HCT116 (cell line): Measurements from ENCODE around the gene HIRA. TPM values are rescaled to one million over a fixed set of nuclear protein-coding genes. Genes with fewer than 3 reads are reported as not detected.
"Not testable (repeated sequence)": the region's sequence is repeated elsewhere in the genome, so short reads cannot be mapped to it uniquely, and the experiment has no call there.

ENCODE experiments used
- ATAC-seq: fragments of 200-7000 bp; cut with Tn5 transposase; 2 replicates; pipeline ENCODE4 v1.9.1; 2020; ENCODE audit warnings: mild to moderate bottlenecking, moderate library complexity
- BruUV-seq: library from RNA; stranded (reverse); fragments of 400-500 nt; replicated peaks from 2 replicates; lab custom pipeline; 2021; lab: Mats Ljungman, UMichigan
- CTCF ChIA-PET: fragments of 300-600 bp; sonication (Branson Sonifier 250); formaldehyde crosslinking; loops from one replicate; lab custom pipeline; 2021; ENCODE audit warnings: antibody characterized with exemption; lab: Charles Lee
- POLR2A ChIA-PET: fragments of 300-600, 350-600 bp; sonication (Branson Sonifier 250); formaldehyde crosslinking; loops from one replicate; lab custom pipeline; 2021; ENCODE audit warnings: antibody characterized with exemption; lab: Charles Lee
- RAD21 ChIA-PET, 2 experiments: fragments of 300-600 bp; sonication (Branson Sonifier 250); formaldehyde crosslinking; loops; one replicate each; lab custom pipeline; 2023; ENCODE audit warnings: low total read pairs in 2 of 2; ENCODE audit not compliant: uncharacterized antibody in 2 of 2, unreplicated experiment in 2 of 2, low non-redundant PET in 1 of 2; lab: Charles Lee
- DNase-seq: peaks from one replicate; pipeline ENCODE4 v3.0.0-alpha.2; 2010; ENCODE audit warnings: low read depth, low spot score
- H2AFZ ChIP-seq: fragments of 200-600 bp; shearing (Covaris generic), sonication (generic); 2 replicates; pipeline ENCODE4 v1.6.1; 2017; ENCODE audit warnings: low read depth, mixed run types, mixed read lengths, antibody characterized with exemption, low read length; ENCODE audit not compliant: poor library complexity, severe bottlenecking
- H3K27ac ChIP-seq: 2 replicates; pipeline ENCODE4 v1.5.1; 2012; ENCODE audit warnings: low read depth, low read length
- H3K27me3 ChIP-seq: fragments of 200-600 bp; sonication (generic); 2 replicates; pipeline ENCODE4 v1.6.1; 2016; ENCODE audit warnings: mixed run types, low read length, mixed read lengths; ENCODE audit not compliant: insufficient read depth
- H3K36me3 ChIP-seq, 2 experiments: fragments of 200-500 bp in 1 of 2; fragments of 200-600 bp in 1 of 2; sonication (Bioruptor generic) in 1 of 2; sonication (generic) in 1 of 2; 2 replicates each; pipeline versions ENCODE4 v1.5.1 to v1.6.1; 2014 to 2016; ENCODE audit warnings: low read length in 2 of 2, inconsistent platforms in 1 of 2, mixed read lengths in 1 of 2, mixed run types in 1 of 2; ENCODE audit not compliant: insufficient read depth in 2 of 2, control insufficient read depth in 1 of 2
- H3K4me1 ChIP-seq, 2 experiments: fragments of 200-600 bp in 1 of 2; sonication (generic) in 1 of 2; 2 replicates each; pipeline versions ENCODE4 v1.5.1 to v1.6.1; 2012 to 2017; ENCODE audit warnings: low read length in 2 of 2, inconsistent platforms in 1 of 2, mild to moderate bottlenecking in 1 of 2, mixed read lengths in 1 of 2, mixed run types in 1 of 2, moderate library complexity in 1 of 2; ENCODE audit not compliant: insufficient read depth in 2 of 2, control insufficient read depth in 1 of 2
- H3K4me2 ChIP-seq: fragments of 200-600 bp; sonication (generic); 2 replicates; pipeline ENCODE4 v1.6.1; 2017; ENCODE audit warnings: mixed run types, low read length, mixed read lengths
- H3K4me3 ChIP-seq, 2 experiments: fragments of 200-600 bp in 1 of 2; sonication (generic) in 1 of 2; replicated peaks in 1 of 2; 2 replicates each; pipeline ENCODE4 v1.5.1; 2011 to 2016; ENCODE audit warnings: low read length in 2 of 2, control low read depth in 1 of 2, low read depth in 1 of 2, mild to moderate bottlenecking in 1 of 2, mixed read lengths in 1 of 2, mixed run types in 1 of 2
- H3K79me2 ChIP-seq: fragments of 200-600 bp; sonication (generic); 2 replicates; pipeline ENCODE4 v1.6.1; 2017; ENCODE audit warnings: mild to moderate bottlenecking, mixed run types, low read length, moderate library complexity, mixed read lengths; ENCODE audit not compliant: insufficient read depth
- H3K9ac ChIP-seq: fragments of 200-600 bp; sonication (generic); 2 replicates; pipeline ENCODE4 v1.6.1; 2016; ENCODE audit warnings: low read length, mixed read lengths
- H3K9me2 ChIP-seq: fragments of 200-600 bp; sonication (generic), shearing (Covaris generic); 2 replicates; pipeline ENCODE4 v1.6.1; 2017; ENCODE audit warnings: mixed run types, mild to moderate bottlenecking, moderate library complexity; ENCODE audit not compliant: insufficient read depth
- H3K9me3 ChIP-seq, 2 experiments: fragments of 200-500 bp in 1 of 2; fragments of 200-600 bp in 1 of 2; sonication (Bioruptor generic) in 1 of 2; sonication (generic) in 1 of 2; 2 replicates each; pipeline ENCODE4 v1.6.1; 2014 to 2017; ENCODE audit warnings: low read length in 2 of 2, mixed read lengths in 2 of 2, inconsistent platforms in 1 of 2, low read depth in 1 of 2, mild to moderate bottlenecking in 1 of 2, mixed run types in 1 of 2, moderate library complexity in 1 of 2; ENCODE audit not compliant: control insufficient read depth in 1 of 2, insufficient read depth in 1 of 2
- H4K20me1 ChIP-seq: fragments of 200-600 bp; sonication (generic), shearing (Covaris generic); 2 replicates; pipeline ENCODE4 v1.6.1; 2017; ENCODE audit warnings: mixed run types, mild to moderate bottlenecking, moderate library complexity; ENCODE audit not compliant: insufficient read depth
- CBX3 ChIP-seq: IDR thresholded peaks from 2 replicates; pipeline ENCODE4 v1.6.1; 2012; ENCODE audit warnings: low read depth
- CEBPB ChIP-seq: IDR thresholded peaks from 2 replicates; pipeline ENCODE4 v1.6.1; 2012; ENCODE audit warnings: low read depth
- EZH2 ChIP-seq: fragments of 200-600 bp; sonication (generic); IDR thresholded peaks from 2 replicates; pipeline ENCODE4 v1.6.1; 2017; ENCODE audit warnings: antibody characterized with exemption, mixed run types
- EZH2phosphoT487 ChIP-seq: fragments of 200-600 bp; IDR thresholded peaks from 2 replicates; pipeline ENCODE4 v1.6.1; 2018; ENCODE audit warnings: antibody characterized with exemption, borderline replicate concordance
- JUND ChIP-seq: IDR thresholded peaks from 2 replicates; pipeline ENCODE4 v1.6.1; 2012
- POLR2A ChIP-seq: IDR thresholded peaks from 2 replicates; pipeline ENCODE4 v1.7.0; 2011; ENCODE audit warnings: borderline replicate concordance; ENCODE audit not compliant: insufficient read depth, insufficient read length; ENCODE audit errors: extremely low read depth
- SIN3A ChIP-seq: IDR thresholded peaks from 2 replicates; pipeline ENCODE4 v1.6.1; 2012; ENCODE audit warnings: low read depth
- SRF ChIP-seq: IDR thresholded peaks from 2 replicates; pipeline ENCODE4 v1.6.1; 2012; ENCODE audit warnings: low read depth
- TCF7L2 ChIP-seq: IDR thresholded peaks from 2 replicates; pipeline ENCODE4 v1.7.0; 2011; ENCODE audit warnings: borderline replicate concordance, inconsistent platforms; ENCODE audit not compliant: insufficient read depth, insufficient read length; ENCODE audit errors: extremely low read depth
- YY1 ChIP-seq: IDR thresholded peaks from 2 replicates; pipeline ENCODE4 v1.6.1; 2011; ENCODE audit warnings: low read length, low read depth, moderate library complexity, mild to moderate bottlenecking; ENCODE audit not compliant: insufficient replicate concordance; ENCODE audit errors: extremely low read depth
- ZFX ChIP-seq: fragments of 450-650 bp; IDR thresholded peaks from 2 replicates; pipeline ENCODE4 v1.6.1; 2017
- intact Hi-C: fragments of 100-400 bp; cut with micrococcal nuclease; formaldehyde crosslinking; loops from 2 replicates; pipeline ENCODE4 v1.10.0; 2022
- total RNA-seq: library from RNA; stranded (reverse); gene quantifications from one replicate; pipeline ENCODE4 v1.2.1, GENCODE V29; 2021; ENCODE audit not compliant: unreplicated experiment
- TF ChIP-seq, protein P1 (sequence below), 3 experiments: fragments of 200-600 bp in 1 of 3; sonication (generic) in 1 of 3; IDR thresholded peaks in 2 of 3; conservative IDR thresholded peaks in 1 of 3; 2 replicates each; pipeline ENCODE4 v1.5.1; 2012 to 2017; ENCODE audit warnings: low read depth in 2 of 3, low read length in 2 of 3, antibody characterized with exemption in 1 of 3, borderline replicate concordance in 1 of 3, control low read depth in 1 of 3, mild to moderate bottlenecking in 1 of 3, mixed read lengths in 1 of 3, mixed run types in 1 of 3, moderate library complexity in 1 of 3; ENCODE audit not compliant: insufficient read depth in 1 of 3
- TF ChIP-seq, protein P2 (sequence below): IDR thresholded peaks from 2 replicates; pipeline ENCODE4 v1.6.1; 2012

Gene HIRA
- total RNA-seq, 1 experiment from 2014 or later, result 30.6 TPM

DNA sequence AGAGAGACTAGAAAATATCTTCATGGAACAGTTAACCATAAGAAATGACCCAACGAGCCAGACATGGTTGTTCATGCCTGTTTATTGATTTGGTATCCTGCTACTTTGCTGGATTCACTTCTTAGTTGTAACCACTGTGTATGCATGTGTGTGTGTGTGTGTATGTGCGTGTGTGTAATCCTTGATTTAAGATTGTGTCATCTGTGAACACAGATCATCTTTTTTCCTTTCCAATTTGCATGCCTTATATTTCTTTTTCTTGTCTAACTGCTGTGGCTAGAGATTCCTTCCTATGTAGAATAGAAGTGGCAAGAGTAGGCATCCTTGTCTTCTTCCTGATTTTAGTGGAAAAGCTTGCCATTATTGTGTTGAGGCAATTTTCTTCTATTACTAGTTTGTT, 123.7 kb downstream of the HIRA start:
- no peak for ATAC-seq
- Histone ChIP-seq H3K27me3 (no peaks in the 10 kb centered on the region), H4K20me1 (no peaks in the 10 kb centered on the region), H3K4me2 (no peak overlapping the region), H3K9me3 (no peaks in the 10 kb centered on the region), H3K36me3 (no peaks in the 10 kb centered on the region), H3K79me2 (no peaks in the 10 kb centered on the region), H3K9me2 (no peaks in the 10 kb centered on the region), H3K9ac (no peak overlapping the region), H2AFZ (no peak overlapping the region), H3K4me1 (no peaks in the 10 kb centered on the region), H3K27ac (no peak overlapping the region), H3K4me3 (no peak overlapping the region)
- CTCF ChIA-PET, result no interaction called here
- intact Hi-C loops, result no loop called here
- TF ChIP-seq EZH2phosphoT487 (no peak), SRF (no peak), JUND (no peak), CEBPB (no peak), ZFX (no peak), CBX3 (no peak), SIN3A (no peak), EZH2 (no peak), POLR2A (no peak), YY1 (no peak), TCF7L2 (no peak)
- TF ChIP-seq, protein P1, sequence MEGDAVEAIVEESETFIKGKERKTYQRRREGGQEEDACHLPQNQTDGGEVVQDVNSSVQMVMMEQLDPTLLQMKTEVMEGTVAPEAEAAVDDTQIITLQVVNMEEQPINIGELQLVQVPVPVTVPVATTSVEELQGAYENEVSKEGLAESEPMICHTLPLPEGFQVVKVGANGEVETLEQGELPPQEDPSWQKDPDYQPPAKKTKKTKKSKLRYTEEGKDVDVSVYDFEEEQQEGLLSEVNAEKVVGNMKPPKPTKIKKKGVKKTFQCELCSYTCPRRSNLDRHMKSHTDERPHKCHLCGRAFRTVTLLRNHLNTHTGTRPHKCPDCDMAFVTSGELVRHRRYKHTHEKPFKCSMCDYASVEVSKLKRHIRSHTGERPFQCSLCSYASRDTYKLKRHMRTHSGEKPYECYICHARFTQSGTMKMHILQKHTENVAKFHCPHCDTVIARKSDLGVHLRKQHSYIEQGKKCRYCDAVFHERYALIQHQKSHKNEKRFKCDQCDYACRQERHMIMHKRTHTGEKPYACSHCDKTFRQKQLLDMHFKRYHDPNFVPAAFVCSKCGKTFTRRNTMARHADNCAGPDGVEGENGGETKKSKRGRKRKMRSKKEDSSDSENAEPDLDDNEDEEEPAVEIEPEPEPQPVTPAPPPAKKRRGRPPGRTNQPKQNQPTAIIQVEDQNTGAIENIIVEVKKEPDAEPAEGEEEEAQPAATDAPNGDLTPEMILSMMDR (IDR thresholded peaks at IDR 0.05 in 2 of 3, conservative IDR thresholded peaks at IDR 0.05 in 1 of 3; ENCODE audit: borderline replicate concordance in 1 of 3, insufficient read depth in 1 of 3, low read depth in 2 of 3, low read length in 2 of 3), result no peak
- TF ChIP-seq, protein P2, sequence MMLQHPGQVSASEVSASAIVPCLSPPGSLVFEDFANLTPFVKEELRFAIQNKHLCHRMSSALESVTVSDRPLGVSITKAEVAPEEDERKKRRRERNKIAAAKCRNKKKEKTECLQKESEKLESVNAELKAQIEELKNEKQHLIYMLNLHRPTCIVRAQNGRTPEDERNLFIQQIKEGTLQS, result no peak
- DNase-seq, result no peak
- POLR2A ChIA-PET, result no interaction called here
- BruUV-seq, result no TSS peak
- RAD21 ChIA-PET, result no interaction called here

DNA sequence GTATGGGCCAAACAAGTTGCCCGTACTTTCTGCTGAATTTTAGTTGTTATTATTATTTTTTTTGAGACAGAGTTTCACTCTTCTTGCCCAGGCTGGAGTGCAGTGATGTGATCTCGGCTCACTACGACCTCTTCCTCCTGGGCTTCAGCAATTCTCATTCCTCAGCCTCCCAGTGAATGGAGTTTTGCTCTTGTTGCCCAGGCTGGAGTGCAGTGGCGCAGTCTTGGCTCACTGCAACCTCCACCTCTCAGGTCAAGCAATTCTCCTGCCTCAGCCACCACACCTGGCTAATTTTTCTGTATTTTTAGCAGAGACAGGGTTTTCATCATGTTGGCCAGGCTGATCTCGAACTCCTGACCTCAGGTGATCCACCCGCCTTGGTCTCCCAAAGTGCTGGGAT, 125.0 kb downstream of the HIRA start:
- POLR2A ChIA-PET, H3K4me3 ChIP-seq, H3K79me2 ChIP-seq, H2AFZ ChIP-seq, RAD21 ChIA-PET, H3K27me3 ChIP-seq, ATAC-seq, H3K9ac ChIP-seq, H3K9me3 ChIP-seq, CTCF ChIA-PET, H3K4me2 ChIP-seq, H3K27ac ChIP-seq, H3K4me1 ChIP-seq, H4K20me1 ChIP-seq, H3K9me2 ChIP-seq, DNase-seq, BruUV-seq, intact Hi-C loops, H3K36me3 ChIP-seq: not testable (repeated sequence)
